Measurements from ENCODE around the gene CAST.

Gene CAST

GRCh38 chr5:96651948-96652753, 10.0 kb upstream of the CAST start:
- Histone ChIP-seq H3K27ac (ENCODE audit: low read depth, low read length) (no peak overlapping the region), H3K4me3 (ENCODE audit: insufficient read depth, low read length, poor library complexity, severe bottlenecking) (no peak overlapping the region), H3K9ac (ENCODE audit: low read length) (no peak overlapping the region), H3K79me2 (ENCODE audit: insufficient read depth, low read length) (no peaks in the 10 kb centered on the region), H3K36me3 (ENCODE audit: low read length) (no peaks in the 10 kb centered on the region), H3K9me3 (ENCODE audit: insufficient read depth, low read length) (no peaks in the 10 kb centered on the region), H4K20me1 (ENCODE audit: low read depth, low read length) (no peaks in the 10 kb centered on the region), H3K27me3 (ENCODE audit: low read length) (no peaks in the 10 kb centered on the region), H3K4me2 (ENCODE audit: low read depth, low read length, poor library complexity, severe bottlenecking) (no peak overlapping the region), H3F3A (ENCODE audit: insufficient read depth) (no peaks in the 10 kb centered on the region), H2AFZ (ENCODE audit: low read depth, low read length, severe bottlenecking) (no peak overlapping the region), H3K9me2 (replicated peaks; ENCODE audit: insufficient read depth, low read length) (no peaks in the 10 kb centered on the region)
- TF ChIP-seq CTCF (IDR thresholded peaks at IDR 0.05; ENCODE audit: insufficient read depth, low read length, poor library complexity, severe bottlenecking) (peak; percentile 19), EZH2phosphoT487 (conservative IDR thresholded peaks at IDR 0.05; ENCODE audit: low read length) (no peak)

GRCh38 chr5:96652769-96653454, 9.3 kb upstream of the CAST start:
- no peaks in the 10 kb centered on the region for H3K9me3 ChIP-seq (ENCODE audit: insufficient read depth, low read length)
- no peaks in the 10 kb centered on the region for H3F3A ChIP-seq (ENCODE audit: insufficient read depth)
- no peak overlapping the region for H3K27ac ChIP-seq (ENCODE audit: low read depth, low read length)
- H3K4me2 ChIP-seq (ENCODE audit: low read depth, low read length, poor library complexity, severe bottlenecking), result no peak overlapping the region
- no peaks in the 10 kb centered on the region for H3K79me2 ChIP-seq (ENCODE audit: insufficient read depth, low read length)
- no peaks in the 10 kb centered on the region for H3K9me2 ChIP-seq (replicated peaks; ENCODE audit: insufficient read depth, low read length)
- no peak overlapping the region for H3K9ac ChIP-seq (ENCODE audit: low read length)
- H3K4me3 ChIP-seq (ENCODE audit: insufficient read depth, low read length, poor library complexity, severe bottlenecking), result no peak overlapping the region
- no peak for TF ChIP-seq EZH2phosphoT487 (conservative IDR thresholded peaks at IDR 0.05; ENCODE audit: low read length)
- TF ChIP-seq CTCF (IDR thresholded peaks at IDR 0.05; ENCODE audit: insufficient read depth, low read length, poor library complexity, severe bottlenecking), result no peak
- H2AFZ ChIP-seq (ENCODE audit: low read depth, low read length, severe bottlenecking), result no peak overlapping the region
- H4K20me1 ChIP-seq (ENCODE audit: low read depth, low read length), result no peaks in the 10 kb centered on the region
- no peaks in the 10 kb centered on the region for H3K27me3 ChIP-seq (ENCODE audit: low read length)
- no peaks in the 10 kb centered on the region for H3K36me3 ChIP-seq (ENCODE audit: low read length)

GRCh38 chr5:96654209-96654608, 8.0 kb upstream of the CAST start:
- Histone ChIP-seq H3K27ac (ENCODE audit: low read depth, low read length) (no peak overlapping the region), H4K20me1 (ENCODE audit: low read depth, low read length) (no peaks in the 10 kb centered on the region), H3K27me3 (ENCODE audit: low read length) (no peaks in the 10 kb centered on the region), H2AFZ (ENCODE audit: low read depth, low read length, severe bottlenecking) (no peak overlapping the region), H3K9me3 (ENCODE audit: insufficient read depth, low read length) (no peaks in the 10 kb centered on the region), H3K4me3 (ENCODE audit: insufficient read depth, low read length, poor library complexity, severe bottlenecking) (no peak overlapping the region), H3K9me2 (replicated peaks; ENCODE audit: insufficient read depth, low read length) (no peaks in the 10 kb centered on the region), H3K4me2 (ENCODE audit: low read depth, low read length, poor library complexity, severe bottlenecking) (no peak overlapping the region), H3K9ac (ENCODE audit: low read length) (no peak overlapping the region), H3F3A (ENCODE audit: insufficient read depth) (no peaks in the 10 kb centered on the region), H3K79me2 (ENCODE audit: insufficient read depth, low read length) (no peaks in the 10 kb centered on the region), H3K36me3 (ENCODE audit: low read length) (no peaks in the 10 kb centered on the region)
- TF ChIP-seq EZH2phosphoT487 (conservative IDR thresholded peaks at IDR 0.05; ENCODE audit: low read length), result no peak

GRCh38 chr5:96655085-96655484, 7.1 kb upstream of the CAST start:
- no peaks in the 10 kb centered on the region for H3K9me3 ChIP-seq (ENCODE audit: insufficient read depth, low read length)
- H3K9ac ChIP-seq (ENCODE audit: low read length), result no peak overlapping the region
- no peaks in the 10 kb centered on the region for H3K27me3 ChIP-seq (ENCODE audit: low read length)
- H3K4me2 ChIP-seq (ENCODE audit: low read depth, low read length, poor library complexity, severe bottlenecking), result no peak overlapping the region
- H3K79me2 ChIP-seq (ENCODE audit: insufficient read depth, low read length), result no peaks in the 10 kb centered on the region
- no peak overlapping the region for H3K27ac ChIP-seq (ENCODE audit: low read depth, low read length)
- no peak overlapping the region for H3K4me3 ChIP-seq (ENCODE audit: insufficient read depth, low read length, poor library complexity, severe bottlenecking)
- TF ChIP-seq CTCF (IDR thresholded peaks at IDR 0.05; ENCODE audit: insufficient read depth, low read length, poor library complexity, severe bottlenecking), result no peak
- no peak for TF ChIP-seq EZH2phosphoT487 (conservative IDR thresholded peaks at IDR 0.05; ENCODE audit: low read length)
- no peaks in the 10 kb centered on the region for H3K36me3 ChIP-seq (ENCODE audit: low read length)
- H4K20me1 ChIP-seq (ENCODE audit: low read depth, low read length), result no peaks in the 10 kb centered on the region
- no peaks in the 10 kb centered on the region for H3F3A ChIP-seq (ENCODE audit: insufficient read depth)
- H3K9me2 ChIP-seq (replicated peaks; ENCODE audit: insufficient read depth, low read length), result no peaks in the 10 kb centered on the region
- no peak overlapping the region for H2AFZ ChIP-seq (ENCODE audit: low read depth, low read length, severe bottlenecking)

All from SU-DHL-6 (cell line).